Measurements from ENCODE around the gene CGNL1.

CGNL1 gene

GRCh38 chr15:57529748-57530147 is 153.4 kb downstream of the CGNL1 start:
- DNase-seq, result no peak

GRCh38 chr15:57532731-57533447 is 156.6 kb downstream of the CGNL1 start:
- no peak for DNase-seq

GRCh38 chr15:57533448-57533799 is 157.1 kb downstream of the CGNL1 start:
- no peak for DNase-seq

GRCh38 chr15:57534281-57534680 is 158.0 kb downstream of the CGNL1 start:
- DNase-seq, result no peak

GRCh38 chr15:57537072-57537471 is 160.8 kb downstream of the CGNL1 start:
- DNase-seq, result no peak

GRCh38 chr15:57537488-57538264 is 161.4 kb downstream of the CGNL1 start:
- no peak for DNase-seq

DNA sequence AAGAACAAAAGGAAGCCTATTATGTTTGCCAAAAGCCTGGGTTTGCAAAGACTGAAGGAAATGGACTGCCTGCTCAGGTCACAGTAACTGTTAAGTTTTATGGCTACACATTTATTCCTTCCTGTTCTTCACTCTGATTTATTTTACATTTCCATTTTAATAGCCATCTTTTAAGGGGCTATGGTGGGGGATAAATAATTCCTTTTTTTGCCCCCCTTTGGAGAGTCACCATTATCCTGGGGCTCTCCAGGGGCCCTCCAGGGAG is 161.9 kb downstream of the CGNL1 start:
- no peak for DNase-seq

DNA sequence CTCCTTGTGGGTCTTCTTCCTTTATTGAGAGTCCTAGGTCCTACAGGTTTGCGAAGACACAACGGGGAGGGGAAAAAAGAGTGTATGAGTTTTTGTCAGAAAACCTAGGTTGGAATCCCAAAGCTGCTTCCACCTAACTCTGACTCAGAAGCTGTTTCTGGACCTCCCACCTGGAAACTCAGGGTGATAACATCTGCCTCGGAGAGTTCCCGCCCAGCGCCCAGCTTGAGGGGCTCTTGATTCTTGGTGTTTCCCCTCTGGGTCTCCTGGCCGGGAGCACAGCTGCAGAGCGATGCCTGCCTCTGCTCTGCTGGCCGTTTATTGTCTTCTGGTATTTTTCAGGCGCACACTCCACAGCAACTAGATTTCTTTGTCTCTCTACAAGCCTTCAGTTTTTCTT is 162.5 kb downstream of the CGNL1 start:
- DNase-seq, result no peak

GRCh38 chr15:57540211-57540610 is 163.9 kb downstream of the CGNL1 start:
- no peak for DNase-seq

GRCh38 chr15:57540736-57541135 is 164.4 kb downstream of the CGNL1 start:
- no peak for DNase-seq

DNA sequence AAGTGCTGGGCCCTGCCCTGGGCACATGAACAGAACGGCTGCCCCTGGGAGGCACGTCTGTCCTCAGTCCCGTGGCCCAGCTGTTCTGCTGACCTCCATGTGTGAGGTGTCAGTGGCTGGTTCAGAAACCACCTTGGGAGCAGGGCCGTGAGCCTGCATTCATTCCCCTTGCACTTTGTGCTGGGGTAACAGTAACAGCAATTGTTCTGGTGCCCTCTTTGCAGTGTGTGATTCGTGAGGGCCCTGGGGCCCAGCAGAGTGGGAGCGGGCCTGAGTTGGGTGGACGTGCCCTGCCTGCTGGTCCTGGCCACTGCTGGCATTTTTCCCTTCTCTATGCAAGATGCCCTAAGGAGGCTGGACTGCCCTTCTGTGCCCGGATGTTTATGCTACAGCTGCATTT is 165.0 kb downstream of the CGNL1 start:
- DNase-seq, result no peak

DNA sequence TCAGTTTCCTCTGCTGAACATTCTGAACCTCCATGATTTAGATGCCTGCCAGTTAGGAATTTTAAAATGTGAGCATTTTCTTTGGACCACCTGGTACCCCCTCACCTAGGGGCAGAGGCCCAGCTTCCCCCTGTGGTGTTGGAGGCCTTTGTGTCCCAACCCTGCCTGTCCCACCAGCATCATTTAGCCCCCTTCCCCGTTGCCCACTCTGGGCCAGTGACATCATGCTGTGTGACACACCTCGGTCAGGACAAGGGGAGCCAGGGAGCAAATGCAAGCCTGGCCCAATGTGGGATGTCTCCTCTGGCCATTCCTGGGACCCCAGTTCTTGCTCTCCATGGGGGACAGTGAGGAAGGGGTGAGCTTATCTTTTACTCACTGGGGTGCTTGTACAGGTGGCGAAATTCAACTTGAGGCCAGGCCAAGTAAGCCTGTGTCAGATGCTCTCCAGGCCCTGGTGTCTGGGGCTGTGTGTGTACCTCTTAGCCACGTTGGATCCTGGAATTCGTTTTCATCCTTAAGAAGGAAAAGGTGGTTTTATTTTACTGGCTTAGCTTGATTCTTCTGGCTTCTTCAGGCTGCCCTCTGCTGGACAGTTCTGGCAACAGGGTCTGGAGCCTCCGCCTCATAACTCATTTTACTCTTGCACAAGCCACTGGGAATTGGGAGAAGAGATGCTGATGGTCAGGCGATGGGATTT is 165.7 kb downstream of the CGNL1 start:
- DNase-seq, result peak; percentile 32

DNA sequence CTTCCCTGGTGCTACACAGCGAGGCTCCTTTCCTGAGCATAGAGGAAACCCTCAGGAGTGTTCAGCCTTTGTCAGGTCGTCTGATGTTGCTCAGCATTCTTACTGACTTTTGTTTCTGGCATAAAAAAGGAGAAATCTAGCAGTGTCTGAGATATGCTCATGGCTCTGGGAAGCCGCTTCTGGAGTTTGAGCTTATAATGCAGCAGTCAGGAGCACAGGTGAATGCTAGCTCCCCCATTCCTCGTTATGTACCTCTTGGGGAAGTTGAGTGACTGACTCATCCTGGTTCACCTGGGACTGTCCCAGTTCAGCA is 166.2 kb downstream of the CGNL1 start:
- no peak for DNase-seq

- DNase-seq, result no peak
These were observed 168.7 kb downstream of the CGNL1 start for GRCh38 chr15:57544848-57545480.

GRCh38 chr15:57545995-57546394 is 169.7 kb downstream of the CGNL1 start:
- no peak for DNase-seq

DNA sequence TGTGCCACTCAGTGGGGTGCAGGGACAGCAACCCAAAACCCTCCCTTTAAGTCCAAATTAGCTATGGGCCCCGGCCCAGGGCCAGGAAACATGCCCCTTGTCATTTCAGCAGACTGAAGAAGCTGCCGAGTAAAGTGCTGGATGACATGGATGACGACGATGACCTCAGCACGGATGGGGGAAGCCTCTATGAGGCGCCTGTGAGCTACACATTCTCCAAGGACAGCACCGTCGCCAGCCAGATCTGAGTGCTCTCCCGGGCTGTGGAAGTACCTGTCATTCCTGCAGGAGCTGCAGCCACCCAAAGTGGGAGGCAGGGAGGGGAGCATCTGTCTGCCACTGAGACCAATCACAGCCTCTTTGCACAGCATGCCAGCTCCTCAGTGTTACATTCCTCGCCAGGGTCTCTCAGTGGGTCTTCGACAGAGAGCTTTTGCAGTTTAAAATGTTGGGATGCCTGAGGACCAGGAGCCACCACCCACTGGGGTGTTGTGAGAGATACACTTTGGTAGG is 171.0 kb downstream of the CGNL1 start:
- DNase-seq, result no peak

DNA sequence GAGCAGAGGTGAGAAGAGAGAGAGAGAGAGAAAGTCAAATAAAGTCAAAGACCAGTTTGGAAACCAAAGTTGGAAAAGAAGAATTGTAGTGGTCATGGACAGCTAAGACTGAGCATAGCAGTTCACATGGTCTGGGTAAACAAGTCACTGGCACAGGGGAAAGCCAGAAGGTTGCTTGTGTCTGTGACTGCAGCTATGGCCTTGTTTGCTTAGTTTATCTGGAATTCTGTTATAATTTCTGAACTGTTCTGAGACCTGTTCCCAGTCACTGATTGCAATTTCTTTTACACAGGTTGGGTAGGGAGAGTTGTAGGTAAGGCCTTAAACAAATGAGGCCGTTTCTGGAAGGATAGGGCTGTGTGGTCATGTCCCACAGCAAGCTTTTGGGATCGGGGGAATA is 172.0 kb downstream of the CGNL1 start:
- DNase-seq, result no peak

GRCh38 chr15:57548835-57549234 is 172.5 kb downstream of the CGNL1 start:
- DNase-seq, result no peak

DNA sequence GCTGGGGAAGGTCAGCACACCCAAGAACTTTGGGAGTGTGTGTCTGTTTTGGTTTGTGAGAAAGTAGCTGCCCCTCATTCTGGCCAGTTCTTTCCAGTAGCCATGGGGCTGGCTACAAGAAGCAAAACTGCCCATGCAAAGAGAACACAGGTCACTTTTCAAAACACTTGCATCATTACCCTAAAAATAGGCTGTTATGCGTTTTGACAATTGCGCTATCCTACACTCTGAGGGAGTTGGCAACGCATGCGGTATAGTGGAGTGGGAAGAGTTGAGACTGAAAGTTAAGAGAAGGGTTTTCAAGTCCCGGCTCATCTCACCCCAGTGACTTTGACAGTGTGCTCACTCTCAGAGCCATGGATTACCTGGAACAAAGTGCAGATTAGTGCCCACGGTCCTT is 173.6 kb downstream of the CGNL1 start:
- DNase-seq, result no peak

DNA sequence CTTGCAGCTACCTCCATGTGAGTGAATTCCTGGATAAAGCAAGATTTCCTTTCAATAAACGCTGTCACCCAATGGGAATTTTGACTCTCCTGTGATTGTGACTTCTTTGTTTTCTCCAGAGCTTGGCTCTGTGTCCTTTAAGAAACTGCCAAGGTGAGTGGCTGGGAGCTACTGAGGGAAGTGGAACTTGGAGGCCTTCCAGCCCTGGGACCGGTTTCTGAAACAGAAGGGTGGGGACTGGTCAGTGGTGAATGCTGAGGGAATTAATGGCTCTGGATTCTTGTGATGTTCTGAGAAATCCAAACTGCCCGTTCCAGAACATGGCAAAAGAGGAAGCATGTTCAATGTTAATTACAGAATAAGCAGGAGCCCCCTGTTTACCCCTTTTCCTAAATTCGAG is 174.3 kb downstream of the CGNL1 start:
- no peak for DNase-seq

DNA sequence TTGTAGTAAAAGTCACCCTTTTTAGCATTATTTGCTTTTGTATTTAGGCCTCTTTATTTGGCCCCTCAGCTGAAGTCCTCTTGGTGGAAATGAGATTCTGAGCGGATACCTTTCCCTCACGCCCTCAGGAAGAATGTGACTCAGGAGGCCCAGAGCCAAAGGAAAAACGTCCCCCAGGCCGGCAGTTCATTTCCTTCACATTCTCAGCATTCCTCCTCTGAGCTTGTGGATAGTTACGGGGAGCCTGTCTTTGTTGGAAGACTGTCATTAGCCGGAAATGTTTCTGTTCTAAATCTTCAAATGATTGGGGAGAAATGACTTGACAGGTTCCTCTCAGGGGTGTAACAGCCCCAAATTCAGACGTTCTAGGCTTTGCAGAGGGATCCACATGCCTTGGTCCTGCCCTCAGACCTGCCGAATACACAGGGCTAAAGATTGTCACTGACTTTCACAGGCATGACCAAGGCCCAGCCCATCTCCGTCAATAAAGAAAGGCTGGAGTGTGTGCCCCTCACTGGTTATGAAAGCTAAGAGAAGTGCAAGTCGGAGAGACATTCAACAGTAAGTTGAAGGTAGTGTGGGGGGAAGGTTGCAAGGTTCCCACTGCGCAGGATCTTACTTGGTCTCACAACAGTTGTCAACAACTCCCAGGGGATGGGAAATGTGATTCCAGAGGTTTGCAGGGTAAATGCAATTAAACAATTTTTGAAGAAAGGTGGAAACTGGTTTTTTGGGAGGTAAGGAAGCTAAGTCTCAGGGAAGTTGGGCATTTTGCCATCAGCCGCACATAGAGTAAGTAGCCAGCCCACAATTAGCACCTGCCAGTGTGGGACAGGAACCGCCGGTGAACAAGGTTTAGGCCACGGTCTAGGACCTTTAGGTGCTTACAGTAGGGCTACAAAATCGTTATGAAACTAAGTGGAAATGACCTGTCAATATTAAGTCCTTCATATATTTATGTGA is 175.7 kb downstream of the CGNL1 start:
- DNase-seq, result no peak

DNA sequence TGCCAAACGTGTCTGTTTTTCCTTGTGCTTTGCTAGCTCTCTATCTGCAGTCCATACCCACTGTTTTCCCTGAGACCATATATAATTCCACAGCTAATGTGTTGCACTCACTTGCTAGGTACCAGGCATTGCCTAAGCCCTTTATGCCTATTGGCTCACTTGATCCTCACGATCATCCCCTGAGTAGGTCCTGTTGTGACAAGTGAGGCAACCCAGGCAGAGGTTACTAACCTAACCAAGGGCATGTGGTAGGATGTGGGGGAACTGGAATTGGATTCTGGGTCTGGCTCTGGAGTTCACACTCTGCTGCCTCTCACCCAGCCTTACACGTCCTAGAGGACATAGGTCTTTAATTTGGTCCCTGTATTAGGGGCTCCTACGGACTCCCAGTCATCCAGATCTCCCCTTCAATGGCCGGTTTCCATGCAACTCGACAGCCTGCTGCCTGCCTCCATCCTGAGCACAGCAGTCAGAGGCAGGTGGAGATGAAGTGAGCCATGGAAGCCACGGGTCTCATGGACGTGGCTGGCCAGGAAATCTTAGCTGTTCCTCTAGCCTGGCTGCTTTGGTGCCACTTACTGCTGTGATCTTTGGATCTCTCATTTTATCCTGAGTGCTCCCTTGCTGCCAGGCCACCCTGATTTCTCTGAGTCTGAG is 176.5 kb downstream of the CGNL1 start:
- no peak for DNase-seq
